ENCODE data around the gene FAM222A.

- TF ChIP-seq CTCF (IDR thresholded peaks at IDR 0.05) (no peak), POLR2A (IDR thresholded peaks at IDR 0.05) (no peak)
These were observed 14.8 kb upstream of the FAM222A start for GRCh38 chr12:109698820-109699219.
